BJ (cell line): Measurements from ENCODE around the gene GIPC1. TPM values are rescaled to one million over a fixed set of nuclear protein-coding genes. Genes with fewer than 3 reads are reported as not detected.

Source experiments
- CTCF ChIA-PET: fragments of 350-600 bp; formaldehyde crosslinking; extraction: SDS; loops from one replicate; lab custom pipeline; 2021; ENCODE audit warnings: antibody characterized with exemption, inconsistent platforms; lab: Yijun Ruan, JAX
- POLR2A ChIA-PET: fragments of 300-600 bp; sonication (Branson Sonifier 250); formaldehyde crosslinking; extraction: SDS; loops from one replicate; lab custom pipeline; 2021; ENCODE audit warnings: antibody characterized with exemption; lab: Charles Lee
- DNase-seq: peaks from one replicate; pipeline ENCODE4 v3.0.0-alpha.2; 2011; ENCODE audit warnings: low read depth
- H3K27me3 ChIP-seq: 2 replicates; pipeline ENCODE4 v1.6.0; 2011; ENCODE audit warnings: low read length; ENCODE audit not compliant: control insufficient read depth, insufficient read depth
- H3K36me3 ChIP-seq: 2 replicates; pipeline ENCODE4 v1.5.1; 2011; ENCODE audit warnings: low read length; ENCODE audit not compliant: control insufficient read depth, insufficient read depth
- H3K4me3 ChIP-seq: 2 replicates; pipeline ENCODE4 v1.5.1; 2011; ENCODE audit warnings: low read depth, mild to moderate bottlenecking, control low read depth, low read length
- polyA plus RNA-seq: library from polyadenylated mRNA; depleted of rRNA; stranded (reverse); fragments of >200 nt; gene quantifications from 2 replicates; pipeline ENCODE4 v1.2.3, GENCODE V29; 2011
- TF ChIP-seq, protein P1 (sequence below): IDR thresholded peaks from 2 replicates; pipeline ENCODE4 v1.5.1; 2011; ENCODE audit warnings: low read depth, mild to moderate bottlenecking, control low read depth, inconsistent platforms, low read length, moderate library complexity; ENCODE audit not compliant: insufficient read depth

The GIPC1 gene
- polyA plus RNA-seq, 1 experiment, result 119 TPM

GRCh38 chr19:14435320-14436050 lies 60.4 kb downstream of the GIPC1 start:
- DNase-seq, result no peak
- Histone ChIP-seq H3K4me3 (no peak overlapping the region), H3K36me3 (no peaks in the 10 kb centered on the region; the same call in none of the 2 replicates), H3K27me3 (no peaks in the 10 kb centered on the region)
- POLR2A ChIA-PET, result no interaction called here
- TF ChIP-seq, protein P1, sequence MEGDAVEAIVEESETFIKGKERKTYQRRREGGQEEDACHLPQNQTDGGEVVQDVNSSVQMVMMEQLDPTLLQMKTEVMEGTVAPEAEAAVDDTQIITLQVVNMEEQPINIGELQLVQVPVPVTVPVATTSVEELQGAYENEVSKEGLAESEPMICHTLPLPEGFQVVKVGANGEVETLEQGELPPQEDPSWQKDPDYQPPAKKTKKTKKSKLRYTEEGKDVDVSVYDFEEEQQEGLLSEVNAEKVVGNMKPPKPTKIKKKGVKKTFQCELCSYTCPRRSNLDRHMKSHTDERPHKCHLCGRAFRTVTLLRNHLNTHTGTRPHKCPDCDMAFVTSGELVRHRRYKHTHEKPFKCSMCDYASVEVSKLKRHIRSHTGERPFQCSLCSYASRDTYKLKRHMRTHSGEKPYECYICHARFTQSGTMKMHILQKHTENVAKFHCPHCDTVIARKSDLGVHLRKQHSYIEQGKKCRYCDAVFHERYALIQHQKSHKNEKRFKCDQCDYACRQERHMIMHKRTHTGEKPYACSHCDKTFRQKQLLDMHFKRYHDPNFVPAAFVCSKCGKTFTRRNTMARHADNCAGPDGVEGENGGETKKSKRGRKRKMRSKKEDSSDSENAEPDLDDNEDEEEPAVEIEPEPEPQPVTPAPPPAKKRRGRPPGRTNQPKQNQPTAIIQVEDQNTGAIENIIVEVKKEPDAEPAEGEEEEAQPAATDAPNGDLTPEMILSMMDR, result no peak
- CTCF ChIA-PET, result interaction anchor here (0.7 kb wide), 1 partner anchor 299 kb away, joined by 3 read pairs; the partner anchor contains the start of gene ASF1B

GRCh38 chr19:14434543-14435319 lies 61.2 kb downstream of the GIPC1 start:
- Histone ChIP-seq H3K4me3 (peak overlapping the region; percentile 78), H3K27me3 (no peaks in the 10 kb centered on the region), H3K36me3 (no peaks in the 10 kb centered on the region; the same call in none of the 2 replicates)
- TF ChIP-seq, protein P1, result no peak
- ChIA-PET POLR2A (no interaction called here), CTCF (interaction anchor here (0.7 kb wide), 1 partner anchor 298 kb away, joined by 3 read pairs; the partner anchor contains the start of gene ASF1B)
- DNase-seq, result peak; percentile 52

DNA sequence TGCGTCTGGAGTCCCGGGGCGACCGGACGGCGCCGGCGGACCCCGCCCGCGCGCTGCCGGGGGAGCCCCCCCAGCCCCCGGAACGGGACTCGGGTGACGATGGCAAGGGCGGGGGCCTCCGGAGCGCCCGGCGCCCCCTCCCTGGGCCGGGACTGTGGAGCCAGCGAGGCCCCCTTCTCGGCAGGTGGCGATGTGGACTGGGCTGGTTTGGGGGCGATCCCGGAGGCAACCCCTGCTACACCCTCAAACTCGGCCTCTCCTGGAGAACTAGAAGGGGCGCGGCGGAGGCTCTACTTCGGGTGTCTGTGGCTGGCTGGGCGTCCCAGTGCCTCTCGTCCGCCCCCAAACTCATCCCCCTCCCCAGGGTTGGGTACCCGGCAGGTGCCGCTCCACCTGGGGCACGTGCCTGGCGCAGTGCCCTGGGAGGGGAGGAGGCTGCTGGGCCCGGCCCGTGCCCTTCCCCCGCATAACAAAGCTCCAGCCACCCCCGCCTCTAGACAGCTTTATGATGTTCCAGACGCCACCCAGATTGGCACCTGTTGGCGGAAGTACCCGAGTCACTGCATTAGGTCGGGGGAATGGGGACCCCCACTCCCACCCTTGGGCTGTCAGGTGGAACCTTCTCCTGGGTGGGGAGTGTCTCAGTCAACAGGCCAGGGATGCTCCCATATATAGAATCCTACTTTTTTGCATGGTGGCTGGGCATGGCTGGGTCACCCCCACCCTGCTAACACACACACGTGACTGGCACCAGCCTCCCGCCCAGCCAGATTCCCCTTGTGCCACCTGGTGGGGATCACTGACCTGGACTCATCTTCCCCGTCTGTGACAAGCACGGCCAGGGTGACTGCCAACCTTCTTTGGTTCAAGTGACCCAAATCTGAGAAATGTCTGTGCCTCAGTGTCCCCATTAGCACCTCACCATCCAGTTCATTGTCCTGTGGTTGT lies 62.1 kb downstream of the GIPC1 start:
- no peak for DNase-seq

GRCh38 chr19:14432791-14433553 lies 63.0 kb downstream of the GIPC1 start, which contains the start of gene PKN1:
Gene PKN1, plus strand, starts transcription at chr19:14433306. Its CDS starts 216 bp downstream, at chr19:14433522.
- TF ChIP-seq, protein P1, result no peak
- no peak for DNase-seq
- H3K4me3 ChIP-seq, result peak within 1 kb of the TSS; percentile 78
- no peaks in the 10 kb centered on the region; the same call in none of the 2 replicates for H3K36me3 ChIP-seq
- ChIA-PET POLR2A (no interaction called here), CTCF (interaction anchor here (0.6 to 1.4 kb wide), 4 partner anchors 31 to 333 kb away, joined by 3 to 6 read pairs (median 4); no protein-coding TSS in a partner anchor)
- no peaks in the 10 kb centered on the region for H3K27me3 ChIP-seq

More for the DNA sequence above, 62.1 kb downstream of the GIPC1 start:
- TF ChIP-seq, protein P1, result no peak
- no peaks in the 10 kb centered on the region for H3K27me3 ChIP-seq
- peak overlapping the region; percentile 78 for H3K4me3 ChIP-seq
- CTCF ChIA-PET, result no interaction called here
- POLR2A ChIA-PET, result interaction anchor here (0.6 kb wide), 1 partner anchor 766 kb away, joined by 4 read pairs; no protein-coding TSS in a partner anchor
- H3K36me3 ChIP-seq, result no peaks in the 10 kb centered on the region; the same call in none of the 2 replicates
